GM11168 (cell line): ENCODE results near the gene ADCK2.
"Not testable (repeated sequence)": the region's sequence is repeated elsewhere in the genome, so short reads cannot be mapped to it uniquely, and the experiment has no call there.

Experiments used
- in situ Hi-C: fragments of 300-500 bp; cut with MboI; formaldehyde crosslinking; loops from one replicate; pipeline ENCODE4 v1.12.0; 2022; ENCODE audit warnings: low sequenced_read_pairs; ENCODE audit not compliant: unreplicated experiment

The ADCK2 gene

DNA sequence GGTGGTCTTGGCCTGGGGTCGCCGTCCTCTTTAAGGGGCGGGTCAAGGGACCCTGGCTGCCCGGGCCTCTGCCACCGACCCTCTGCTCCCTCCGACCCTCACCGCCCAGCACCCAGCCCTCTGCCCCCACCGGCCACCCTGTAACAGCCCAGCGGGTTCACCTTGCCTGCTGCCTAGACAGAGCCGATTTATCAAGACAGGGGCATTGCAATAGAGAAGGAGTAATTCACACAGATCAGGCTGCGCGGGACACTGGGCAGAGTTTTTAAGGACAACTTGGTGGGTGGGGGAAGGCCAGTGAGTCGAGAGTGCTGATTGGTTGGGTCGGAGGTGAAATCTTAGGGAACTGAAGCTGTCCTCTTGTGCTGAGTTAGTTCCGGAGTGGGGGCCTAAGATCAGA lies 779 bp upstream of the ADCK2 start:
- in situ Hi-C loops = no loop called here

DNA sequence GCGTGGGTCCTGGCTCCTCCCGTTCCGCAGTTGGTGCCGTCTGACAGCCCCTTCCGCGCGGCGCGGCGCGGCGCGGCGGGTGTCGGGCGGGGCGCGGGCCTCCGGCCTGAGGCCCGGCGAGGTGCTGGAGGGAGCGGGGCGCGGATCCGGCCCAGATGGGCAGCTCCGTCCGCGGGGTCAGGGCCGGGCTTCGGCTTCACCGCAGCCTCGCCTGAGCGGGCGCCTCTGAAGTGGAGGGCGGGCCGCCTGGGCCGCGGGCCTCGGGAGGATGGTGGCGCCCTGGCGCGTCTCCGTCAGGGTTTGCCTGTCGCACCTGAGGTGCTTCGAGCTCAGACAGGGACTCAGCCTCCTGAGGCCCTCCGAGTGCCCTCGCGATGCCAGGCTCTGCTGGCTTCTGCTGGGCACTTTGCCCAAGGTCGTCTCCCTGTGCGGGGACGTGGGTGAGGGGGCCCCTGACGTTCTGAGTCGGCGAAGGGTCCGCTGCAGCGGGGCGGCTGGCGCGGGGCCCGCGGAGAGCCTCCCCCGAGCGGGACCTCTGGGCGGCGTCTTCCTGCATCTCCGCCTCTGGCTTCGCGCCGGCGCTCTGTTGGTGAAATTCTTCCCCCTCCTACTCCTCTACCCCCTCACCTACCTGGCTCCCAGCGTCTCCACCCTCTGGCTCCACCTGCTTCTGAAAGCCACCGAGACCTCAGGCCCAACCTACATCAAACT lies 473 bp downstream of the ADCK2 start:
- in situ Hi-C loops = no loop called here

- in situ Hi-C loops = no loop called here
Measured at GRCh38 chr7:140673774-140674155, 1.0 kb downstream of the ADCK2 start.

- in situ Hi-C loops = no loop called here
Measured at GRCh38 chr7:140674356-140674800, 1.6 kb downstream of the ADCK2 start.

GRCh38 chr7:140674899-140675701 lies 2.4 kb downstream of the ADCK2 start:
- in situ Hi-C loops = no loop called here

DNA sequence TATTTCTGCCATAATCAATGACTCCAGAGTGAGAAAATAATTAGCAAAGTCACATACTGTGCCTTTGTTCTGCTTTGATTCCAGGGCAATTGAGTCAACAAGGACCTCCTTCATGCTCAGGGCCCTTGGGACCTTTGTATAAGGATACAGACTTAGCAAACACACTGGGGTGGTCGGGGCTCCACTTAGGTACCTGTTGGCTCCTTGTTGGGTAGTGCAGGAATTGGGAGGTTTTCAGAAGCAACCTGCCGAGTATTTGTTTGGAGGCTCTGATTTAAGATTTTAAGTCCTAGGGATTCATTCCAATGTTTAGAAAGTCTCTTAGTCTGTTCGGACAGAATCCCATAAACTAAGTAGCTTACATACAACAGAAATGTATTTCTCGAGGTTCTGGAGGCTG lies 3.0 kb downstream of the ADCK2 start:
- in situ Hi-C loops = no loop called here

DNA sequence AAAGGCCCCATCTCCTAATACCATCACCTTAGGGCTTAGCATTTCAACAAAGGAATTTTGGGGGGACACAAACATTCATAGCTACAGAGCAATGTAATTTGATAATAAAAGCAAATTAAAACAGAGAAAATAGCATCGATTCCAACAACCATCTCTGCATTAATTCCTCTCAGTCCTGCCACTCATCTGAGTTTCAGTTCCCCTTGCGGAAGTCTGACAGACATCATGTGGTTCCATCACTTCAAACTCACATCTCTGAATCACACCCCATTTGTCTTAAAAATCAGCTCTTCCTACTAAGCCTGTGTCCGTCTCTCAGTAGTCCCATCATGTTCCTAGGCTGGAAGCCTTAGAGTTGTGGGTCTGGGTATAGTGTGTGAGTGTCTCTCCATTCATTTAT lies 3.6 kb downstream of the ADCK2 start:
- in situ Hi-C loops = no loop called here

DNA sequence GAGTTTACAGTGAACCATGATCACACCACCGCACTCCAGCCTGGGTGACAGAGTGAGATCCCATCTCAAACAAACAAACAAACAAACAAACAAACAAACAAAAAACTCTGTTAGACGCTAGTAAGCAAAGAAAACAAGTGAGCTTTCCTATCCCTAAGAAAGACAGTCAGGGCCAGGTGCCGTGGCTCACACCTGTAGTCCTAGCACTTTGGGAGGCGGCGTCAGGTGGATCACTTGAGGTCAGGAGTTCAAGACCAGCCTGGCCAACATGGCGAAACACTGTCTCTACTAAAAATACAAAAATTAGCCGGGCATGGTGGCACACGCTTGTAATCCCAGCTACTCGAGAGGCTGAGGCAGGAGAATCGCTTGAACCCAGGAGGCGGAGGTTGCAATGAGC lies 4.2 kb downstream of the ADCK2 start:
- in situ Hi-C loops = not testable (repeated sequence)

DNA sequence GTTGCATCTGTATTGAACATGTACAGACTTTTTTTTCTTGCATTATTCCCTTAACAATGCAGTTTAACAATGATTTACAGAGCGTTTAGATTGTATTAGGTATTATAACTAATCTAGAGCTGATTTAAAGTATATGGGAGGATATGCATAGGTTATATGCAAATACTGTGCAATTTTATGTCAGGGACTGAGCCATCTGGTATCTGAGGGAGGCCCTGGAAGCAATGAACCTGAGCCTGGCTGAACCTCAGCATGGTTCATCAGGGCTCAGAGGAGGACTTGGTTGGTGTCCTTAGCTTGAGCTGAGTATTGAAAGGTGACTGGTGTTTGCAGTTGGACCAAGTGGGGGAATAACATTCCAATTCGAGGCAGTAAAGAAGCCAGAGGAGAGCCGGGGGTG lies 4.8 kb downstream of the ADCK2 start:
- in situ Hi-C loops = no loop called here

DNA sequence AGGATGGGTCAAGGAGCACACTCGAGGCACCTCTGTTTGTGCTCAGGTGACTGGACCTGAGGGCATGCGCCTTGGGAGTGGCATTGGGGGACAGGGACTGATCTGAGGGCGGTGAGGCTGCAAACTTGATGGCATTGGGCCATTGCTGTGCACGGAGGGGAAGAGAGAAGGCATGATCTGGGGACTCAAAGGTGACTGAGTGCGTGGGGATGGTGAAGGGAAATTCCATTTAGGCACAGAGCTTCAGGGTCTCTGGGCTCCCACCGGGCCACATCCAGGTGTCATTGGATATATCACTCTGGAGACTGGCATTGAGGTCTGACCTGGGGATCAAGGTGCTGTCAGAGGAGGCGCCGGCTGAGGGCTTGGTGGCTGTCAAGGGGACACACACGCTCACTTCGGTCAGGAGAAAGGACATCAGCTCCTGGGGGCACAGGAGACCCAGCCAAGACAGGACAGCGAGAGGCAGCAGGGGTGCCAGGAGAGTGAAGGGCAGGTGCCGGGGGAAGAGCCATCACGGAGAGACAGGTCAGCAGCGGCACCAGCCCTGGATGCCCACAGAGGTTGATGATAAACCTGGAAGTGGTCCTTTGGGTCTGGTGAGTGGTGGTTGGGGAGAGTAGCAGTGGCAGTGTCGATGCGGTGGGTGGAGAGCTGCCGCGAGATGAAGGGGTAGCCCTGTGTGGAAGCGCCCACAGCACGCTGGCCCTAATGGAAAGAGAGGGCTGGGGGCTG lies 5.5 kb downstream of the ADCK2 start:
- in situ Hi-C loops = no loop called here

DNA sequence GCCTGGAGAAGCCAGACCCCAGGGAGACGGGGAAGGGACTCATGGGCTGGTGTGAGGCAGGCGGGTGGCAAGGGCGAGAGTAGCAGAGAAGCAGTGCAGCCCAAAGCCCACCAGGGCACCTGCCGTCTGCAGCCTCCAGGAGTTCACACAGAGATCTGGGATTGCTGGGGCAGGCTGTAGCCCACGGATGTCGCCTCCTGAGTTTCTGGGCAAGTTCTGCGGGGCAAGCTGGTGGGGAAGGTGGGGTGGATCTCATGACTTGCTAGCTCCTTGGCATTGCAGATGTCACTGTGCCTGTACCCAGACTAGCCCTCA lies 6.0 kb downstream of the ADCK2 start:
- in situ Hi-C loops = no loop called here

- in situ Hi-C loops = no loop called here
Measured at GRCh38 chr7:140679186-140679585, 6.4 kb downstream of the ADCK2 start.

DNA sequence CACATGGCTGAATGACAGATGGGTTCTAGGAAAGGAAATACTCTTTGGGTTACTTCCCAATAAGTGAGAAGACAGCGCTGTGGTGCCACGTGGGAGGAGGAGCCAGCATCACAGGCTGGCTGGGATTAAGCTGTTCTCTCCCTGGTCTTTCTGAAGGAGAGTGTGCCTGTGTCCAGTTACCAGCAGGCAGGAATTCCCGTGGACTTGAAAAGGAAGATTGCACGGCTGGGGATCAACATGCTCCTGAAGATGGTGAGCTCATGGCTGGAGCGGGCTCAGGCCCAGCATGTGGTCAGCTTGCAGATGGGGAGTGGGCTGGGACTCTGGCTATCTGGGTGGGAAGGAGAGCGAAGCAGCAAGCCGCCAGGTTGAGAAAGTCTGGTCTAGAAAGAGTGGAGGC lies 8.1 kb downstream of the ADCK2 start:
- in situ Hi-C loops = no loop called here

DNA sequence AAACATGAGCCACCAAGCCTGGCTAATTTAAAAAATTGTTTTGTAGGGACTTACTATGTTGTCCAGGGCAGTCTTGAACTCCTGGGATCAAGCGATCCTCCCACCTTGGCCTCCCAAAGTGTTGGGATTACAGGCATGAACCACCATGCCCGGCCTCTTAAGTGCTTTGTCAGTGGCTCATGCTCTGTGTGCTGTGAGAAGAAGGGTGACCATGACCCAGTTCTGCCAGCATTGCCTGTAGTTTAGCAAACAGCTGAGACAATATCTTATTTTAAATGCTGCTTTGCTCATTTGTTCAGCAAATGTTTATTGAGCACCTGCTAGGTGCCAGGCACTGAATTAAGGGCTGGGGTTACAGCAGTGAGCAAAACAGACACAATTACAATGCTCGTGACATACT lies 9.0 kb downstream of the ADCK2 start:
- in situ Hi-C loops = no loop called here

DNA sequence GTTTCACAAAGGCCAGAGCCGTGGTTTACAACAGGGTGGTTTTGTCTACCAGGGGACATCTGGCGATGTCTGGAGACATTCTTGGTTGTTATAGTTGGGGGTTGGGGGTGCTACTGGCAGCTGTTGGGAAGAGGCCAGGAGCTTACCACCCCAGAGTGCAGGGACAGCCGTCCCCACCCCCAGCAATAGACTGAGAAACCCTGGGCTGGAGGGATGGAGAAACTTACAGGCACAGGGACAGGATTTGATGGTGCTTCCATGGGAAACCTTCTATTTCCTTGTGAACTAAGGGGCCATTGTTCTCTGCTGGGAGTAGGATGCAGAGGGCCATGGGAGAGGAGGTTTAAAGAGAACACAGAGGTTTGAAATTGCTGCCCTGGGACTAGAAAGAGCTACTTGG lies 10.9 kb downstream of the ADCK2 start:
- in situ Hi-C loops = no loop called here

DNA sequence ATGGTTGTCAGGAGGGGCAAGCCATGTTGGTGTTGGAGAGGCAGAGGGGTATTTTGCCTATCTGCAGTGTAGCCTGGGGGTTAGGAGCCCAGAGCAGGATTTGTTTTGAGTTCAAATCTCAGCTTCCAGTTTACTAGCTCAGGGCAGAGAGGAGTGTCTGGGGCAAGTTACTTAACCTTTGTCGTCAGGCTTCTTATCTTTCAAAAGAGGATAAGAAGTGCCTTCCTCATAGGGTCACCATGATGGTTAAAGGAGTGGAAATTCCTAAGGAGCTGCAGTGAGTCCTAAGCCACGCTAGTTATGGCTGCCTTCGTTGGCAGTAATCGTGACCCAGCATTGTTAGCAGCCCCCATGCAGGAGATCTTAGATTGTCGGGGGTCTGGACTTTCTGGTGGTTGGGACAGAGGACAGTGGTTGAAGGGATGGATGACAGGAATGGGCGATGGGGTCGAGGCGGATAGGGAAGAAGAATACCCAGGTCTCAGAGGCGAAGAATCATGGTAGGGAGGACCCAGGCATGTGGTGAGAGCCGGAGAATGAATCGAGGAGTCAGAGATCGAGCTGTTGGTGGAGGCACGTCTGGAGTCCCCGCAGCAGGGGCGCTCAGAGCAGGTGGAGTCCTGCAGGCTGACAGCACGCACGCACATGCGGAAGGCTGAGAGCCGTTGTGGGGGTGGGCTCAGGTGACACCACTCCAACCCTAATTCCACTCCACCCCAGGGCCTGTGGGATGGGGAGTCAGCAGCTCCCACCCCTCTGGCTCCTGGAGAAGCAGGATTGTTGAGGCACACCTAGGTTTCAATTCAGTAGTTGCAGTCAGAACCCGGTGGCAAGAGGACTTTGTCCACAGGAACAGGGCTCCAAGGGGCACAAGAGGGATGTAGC lies 11.6 kb downstream of the ADCK2 start:
- in situ Hi-C loops = no loop called here

DNA sequence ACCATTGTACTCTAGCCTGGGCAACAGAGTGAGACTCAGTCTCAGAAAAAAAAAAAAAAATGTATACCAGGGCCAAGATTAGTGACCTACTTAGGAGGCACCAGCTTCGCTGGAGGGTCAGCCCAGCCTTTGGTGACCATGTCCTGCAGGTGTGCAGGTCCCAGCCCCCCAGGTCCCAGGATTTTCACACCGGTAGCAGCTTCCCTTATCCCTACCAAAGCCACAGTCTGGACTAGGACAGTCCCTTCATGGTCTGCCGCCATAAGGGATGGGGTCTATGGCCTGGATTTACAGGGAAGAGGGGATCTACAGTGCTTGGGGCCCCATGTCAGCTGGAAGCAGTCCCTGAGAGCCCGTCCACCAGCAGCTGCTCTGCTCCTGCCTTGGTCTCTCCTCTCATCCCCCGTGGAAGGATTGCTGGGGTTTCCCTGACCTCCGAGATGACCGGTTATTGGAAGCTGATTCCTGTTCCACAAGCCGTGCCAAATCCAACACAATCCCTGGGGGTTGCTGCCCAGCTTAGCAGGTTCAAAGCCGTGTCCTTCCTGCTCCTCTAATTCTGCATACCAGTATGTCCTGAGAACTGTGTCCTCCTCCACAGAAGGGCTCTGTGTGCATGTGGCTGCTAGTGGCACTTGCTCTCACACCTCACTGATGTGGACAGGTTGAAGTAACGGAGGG lies 12.8 kb downstream of the ADCK2 start:
- in situ Hi-C loops = no loop called here

GRCh38 chr7:140686921-140687320 lies 14.2 kb downstream of the ADCK2 start:
- in situ Hi-C loops = no loop called here

- in situ Hi-C loops = no loop called here
Measured at GRCh38 chr7:140688341-140688740, 15.6 kb downstream of the ADCK2 start.
